HepG2 (cell line): ENCODE measurements around the gene EHBP1. TPM values are rescaled to one million over a fixed set of nuclear protein-coding genes. Genes with fewer than 3 reads are reported as not detected.

Experiments used
- ATAC-seq: fragments of 200-7000 bp; cut with Tn5 transposase; 3 replicates; pipeline ENCODE4 v1.9.1; 2020; ENCODE audit warnings: mild to moderate bottlenecking, moderate library complexity
- BruUV-seq: library from RNA; stranded (reverse); fragments of 400-500 nt; replicated peaks from 2 replicates; lab custom pipeline; 2021; lab: Mats Ljungman, UMichigan
- CTCF ChIA-PET: fragments of 300-600 bp; formaldehyde crosslinking; extraction: SDS; loops from one replicate; lab custom pipeline; 2021; ENCODE audit warnings: low total read pairs, inconsistent platforms, low intra/inter-chr PET ratio; lab: Yijun Ruan, JAX
- POLR2A ChIA-PET: fragments of 350-600 bp; sonication (Branson Sonifier 250); formaldehyde crosslinking; loops from one replicate; lab custom pipeline; 2020; ENCODE audit warnings: antibody characterized with exemption, inconsistent platforms; lab: Yijun Ruan, JAX
- DNase-seq: peaks from one replicate; pipeline ENCODE4 v3.0.0-alpha.2; 2015; ENCODE audit warnings: low spot score
- FAIRE-seq: peaks from 3 replicates; lab custom pipeline; 2011; peaks lifted over from hg19 to GRCh38; lab: Jason Lieb, UNC
- H2AFZ ChIP-seq: one replicate; pipeline ENCODE4 v1.6.1; 2011; ENCODE audit warnings: low read length, inconsistent platforms
- H3K27ac ChIP-seq: fragments of 300-600 bp; 3 replicates; pipeline ENCODE4 v1.8.0; 2011; ENCODE audit warnings: mixed run types, mild to moderate bottlenecking, mixed read lengths, low read length, inconsistent platforms; ENCODE audit not compliant: insufficient read depth; ENCODE audit errors: extremely low read length
- H3K27me3 ChIP-seq, 2 experiments: fragments of 200-600 bp in 1 of 2; 2 replicates in 1 of 2; 3 replicates in 1 of 2; pipeline versions ENCODE4 v1.6.0 to v1.8.0; 2011; ENCODE audit warnings: low read length in 2 of 2, mild to moderate bottlenecking in 2 of 2, moderate library complexity in 2 of 2, inconsistent platforms in 1 of 2; ENCODE audit not compliant: insufficient read depth in 2 of 2, control insufficient read depth in 1 of 2
- H3K36me3 ChIP-seq, 2 experiments: fragments of 200-600 bp in 1 of 2; replicated peaks in 1 of 2; 2 replicates in 1 of 2; 3 replicates in 1 of 2; pipeline versions ENCODE4 v1.5.1 to v1.8.0; 2011; ENCODE audit warnings: low read length in 2 of 2, inconsistent platforms in 1 of 2; ENCODE audit not compliant: insufficient read depth in 2 of 2, control insufficient read depth in 1 of 2
- H3K4me1 ChIP-seq: 2 replicates; pipeline ENCODE4 v1.5.1; 2012; ENCODE audit warnings: low read length, inconsistent platforms; ENCODE audit not compliant: insufficient read depth
- H3K4me2 ChIP-seq: 2 replicates; pipeline ENCODE4 v1.6.0; 2011; ENCODE audit warnings: low read depth, low read length, inconsistent platforms
- H3K4me3 ChIP-seq, 3 experiments: fragments of 200-600 bp in 1 of 3; sonication (generic), shearing (Covaris generic) in 1 of 3; replicated peaks in 1 of 3; 2 replicates each; pipeline ENCODE4 v1.5.1; 2011 to 2016; ENCODE audit warnings: low read length in 3 of 3, inconsistent platforms in 2 of 3, low read depth in 2 of 3, mild to moderate bottlenecking in 2 of 3, control low read depth in 1 of 3, mixed read lengths in 1 of 3; ENCODE audit not compliant: insufficient read depth in 1 of 3
- H3K79me2 ChIP-seq: one replicate; pipeline ENCODE4 v1.6.1; 2011; ENCODE audit warnings: low read length, inconsistent platforms; ENCODE audit not compliant: insufficient read depth
- H3K9ac ChIP-seq: 2 replicates; pipeline ENCODE4 v1.6.0; 2011; ENCODE audit warnings: mild to moderate bottlenecking, low read depth, low read length, inconsistent platforms; ENCODE audit not compliant: insufficient read depth
- H3K9me3 ChIP-seq: 2 replicates; pipeline ENCODE4 v1.5.1; 2012; ENCODE audit warnings: mild to moderate bottlenecking, low read length
- H4K20me1 ChIP-seq: 2 replicates; pipeline ENCODE4 v1.6.0; 2011; ENCODE audit warnings: inconsistent platforms, mild to moderate bottlenecking, low read length, moderate library complexity; ENCODE audit not compliant: insufficient read depth
- ARID3A ChIP-seq: IDR thresholded peaks from 2 replicates; pipeline ENCODE4 v1.6.1; 2012; ENCODE audit warnings: low read depth, low read length, improper control_type of control experiment
- ATAD3A ChIP-seq: sonication (generic); formaldehyde crosslinking; IDR thresholded peaks from 2 replicates; pipeline ENCODE4 v1.4.0; 2020; ENCODE audit warnings: missing genetic modification reagents
- FOXJ3 ChIP-seq: sonication (generic); formaldehyde crosslinking; IDR thresholded peaks from 2 replicates; pipeline ENCODE4 v1.4.0; 2020; ENCODE audit warnings: missing genetic modification reagents, mild to moderate bottlenecking, borderline replicate concordance
- GFI1 ChIP-seq: sonication (generic); formaldehyde crosslinking; IDR thresholded peaks from 2 replicates; pipeline ENCODE4 v1.5.0; 2020; ENCODE audit warnings: missing genetic modification reagents, mild to moderate bottlenecking, borderline replicate concordance
- HMG20A ChIP-seq: IDR thresholded peaks from 2 replicates; pipeline ENCODE4 v1.6.1; 2016; ENCODE audit warnings: borderline replicate concordance
- KLF12 ChIP-seq: sonication (generic); formaldehyde crosslinking; IDR thresholded peaks from 2 replicates; pipeline ENCODE4 v1.4.0; 2020; ENCODE audit warnings: missing genetic modification reagents, borderline replicate concordance
- MXD3 ChIP-seq: IDR thresholded peaks from 2 replicates; pipeline ENCODE4 v1.6.1; 2016; ENCODE audit warnings: mild to moderate bottlenecking, missing biosample characterization, missing genetic modification reagents
- RBM39 ChIP-seq: fragments of 200-400 bp; formaldehyde crosslinking; IDR thresholded peaks from one replicate; pipeline ENCODE4 v1.6.1; 2018; ENCODE audit warnings: antibody characterized with exemption, mild to moderate bottlenecking, low read depth, low read length; ENCODE audit not compliant: poor library complexity, severe bottlenecking
- SATB2 ChIP-seq: sonication (generic); formaldehyde crosslinking; IDR thresholded peaks from 2 replicates; pipeline ENCODE4 v1.5.0; 2020; ENCODE audit warnings: missing genetic modification reagents
- ZNF362 ChIP-seq: sonication (generic); formaldehyde crosslinking; IDR thresholded peaks from 2 replicates; pipeline ENCODE4 v1.4.0; 2020; ENCODE audit warnings: missing genetic modification reagents, mild to moderate bottlenecking, borderline replicate concordance
- ZNF383 ChIP-seq: sonication (generic); formaldehyde crosslinking; IDR thresholded peaks from 2 replicates; pipeline ENCODE4 v1.4.0; 2020; ENCODE audit warnings: missing genetic modification reagents, mild to moderate bottlenecking, borderline replicate concordance
- WGBS: methylation state at CpG from one replicate; pipeline ENCODE4 v1.1.6; 2017; ENCODE audit warnings: low lambda C conversion rate; 5-methylcytosine and 5-hydroxymethylcytosine counted together
- in situ Hi-C: cut with HindIII; loops from 2 replicates; pipeline ENCODE4 v1.10.0; 2017; ENCODE audit warnings: low pct_unique_long_range_greater_than_20kb; ENCODE audit not compliant: extremely low pct_ligation_motif_present
- intact Hi-C: fragments of 100-400 bp; cut with micrococcal nuclease; formaldehyde crosslinking; loops from one replicate; pipeline ENCODE4 v1.10.0; 2022; ENCODE audit not compliant: unreplicated experiment
- polyA plus RNA-seq, 8 experiments: library from polyadenylated mRNA; depleted of rRNA in 3 of 8; stranded (reverse) in 7 of 8; unstranded in 1 of 8; fragments of >200 nt; fragmentation: Illumina TruSeq in 4 of 8; extraction: Trizol in 4 of 8; gene quantifications; 2 replicates each; pipeline versions ENCODE4 v1.2.1 to v1.2.3, GENCODE V29; 2011 to 2016; ENCODE audit warnings: low read depth in 4 of 8, missing spikeins in 1 of 8, mixed read lengths in 1 of 8; ENCODE audit not compliant: insufficient read depth in 1 of 8
- total RNA-seq, 5 experiments: library from RNA; depleted of rRNA; stranded (reverse); fragments of >200 nt; fragmentation: Illumina TruSeq; extraction: Trizol; gene quantifications; 2 replicates each; pipeline ENCODE4 v1.2.3, GENCODE V29; 2016; ENCODE audit warnings: low read depth in 1 of 5
- TF ChIP-seq, protein P1 (sequence below): sonication (generic); formaldehyde crosslinking; IDR thresholded peaks from 2 replicates; pipeline ENCODE4 v1.5.1; 2020; ENCODE audit warnings: mild to moderate bottlenecking, missing genetic modification reagents, borderline replicate concordance
- TF ChIP-seq, protein P2 (sequence below): IDR thresholded peaks from 2 replicates; pipeline ENCODE4 v1.6.1; 2016; ENCODE audit warnings: low read depth
- TF ChIP-seq, protein P3 (sequence below): sonication (generic); formaldehyde crosslinking; IDR thresholded peaks from 2 replicates; pipeline ENCODE4 v1.5.1; 2020; ENCODE audit warnings: missing genetic modification reagents, mild to moderate bottlenecking, borderline replicate concordance

Gene EHBP1
- total and polyA plus RNA-seq, 2 of the 13 experiments (the other 11 are each of a cell fraction or from before 2014, with no cell fraction given): 93.5 to 146 TPM

GRCh38 chr2:62794791-62795190, 89.3 kb downstream of the EHBP1 start:
- no peak overlapping the region for H3K9ac ChIP-seq
- H2AFZ ChIP-seq: no peak overlapping the region
- no peak overlapping the region for H3K4me3 ChIP-seq
- FAIRE-seq (no peak), DNase-seq (peak; percentile 74), ATAC-seq (peak; percentile 45; the same call in 2 of the 3 replicates)
- no TSS peak for BruUV-seq
- CTCF ChIA-PET: no interaction called here
- H3K4me2 ChIP-seq: no peak overlapping the region
- no peak overlapping the region for H3K27ac ChIP-seq
- peaks cover 3 to 11% of the 10 kb centered on the region in 2 experiments; a peak in 4 of 5 replicates for H3K36me3 ChIP-seq
- intact Hi-C loops (no loop called here), in situ Hi-C loops (no loop called here)
- POLR2A ChIA-PET: no interaction called here
- H3K4me1 ChIP-seq: peaks cover 42% of the 10 kb centered on the region
- peaks cover 86% of the 10 kb centered on the region for H3K79me2 ChIP-seq
- 42% methylated on average over 2 of the region's 2 CpGs for WGBS
- peaks cover 37% of the 10 kb centered on the region; the same call in 1 of the 2 replicates for H4K20me1 ChIP-seq
- H3K27me3 ChIP-seq: no peaks in the 10 kb centered on the region
- H3K9me3 ChIP-seq: no peaks in the 10 kb centered on the region
- TF ChIP-seq, protein P1, sequence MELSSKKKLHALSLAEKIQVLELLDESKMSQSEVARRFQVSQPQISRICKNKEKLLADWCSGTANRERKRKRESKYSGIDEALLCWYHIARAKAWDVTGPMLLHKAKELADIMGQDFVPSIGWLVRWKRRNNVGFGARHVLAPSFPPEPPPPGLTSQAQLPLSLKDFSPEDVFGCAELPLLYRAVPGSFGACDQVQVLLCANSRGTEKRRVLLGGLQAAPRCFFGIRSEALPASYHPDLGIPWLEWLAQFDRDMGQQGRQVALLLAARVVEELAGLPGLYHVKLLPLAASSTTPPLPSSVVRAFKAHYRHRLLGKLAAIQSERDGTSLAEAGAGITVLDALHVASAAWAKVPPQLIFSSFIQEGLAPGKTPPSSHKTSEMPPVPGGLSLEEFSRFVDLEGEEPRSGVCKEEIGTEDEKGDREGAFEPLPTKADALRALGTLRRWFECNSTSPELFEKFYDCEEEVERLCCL (CRISPR knock-in tag): no peak
- 0 out of 2 replicates have a peak, but pooled peaks have one; percentile 20 for TF ChIP-seq FOXJ3 (CRISPR knock-in tag)
- TF ChIP-seq SATB2: no peak
- TF ChIP-seq MXD3 (CRISPR knock-in tag): no peak
- TF ChIP-seq, protein P2, sequence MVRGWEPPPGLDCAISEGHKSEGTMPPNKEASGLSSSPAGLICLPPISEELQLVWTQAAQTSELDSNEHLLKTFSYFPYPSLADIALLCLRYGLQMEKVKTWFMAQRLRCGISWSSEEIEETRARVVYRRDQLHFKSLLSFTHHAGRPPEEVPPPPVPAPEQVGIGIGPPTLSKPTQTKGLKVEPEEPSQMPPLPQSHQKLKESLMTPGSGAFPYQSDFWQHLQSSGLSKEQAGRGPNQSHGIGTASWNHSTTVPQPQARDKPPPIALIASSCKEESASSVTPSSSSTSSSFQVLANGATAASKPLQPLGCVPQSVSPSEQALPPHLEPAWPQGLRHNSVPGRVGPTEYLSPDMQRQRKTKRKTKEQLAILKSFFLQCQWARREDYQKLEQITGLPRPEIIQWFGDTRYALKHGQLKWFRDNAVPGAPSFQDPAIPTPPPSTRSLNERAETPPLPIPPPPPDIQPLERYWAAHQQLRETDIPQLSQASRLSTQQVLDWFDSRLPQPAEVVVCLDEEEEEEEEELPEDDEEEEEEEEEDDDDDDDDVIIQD (CRISPR knock-in tag): peak; percentile 41; the same call in 1 of the 2 replicates
- TF ChIP-seq ZNF383: no peak
- TF ChIP-seq ARID3A: peak; percentile 77
- TF ChIP-seq ATAD3A (CRISPR knock-in tag): no peak
- no peak for TF ChIP-seq GFI1 (CRISPR knock-in tag)
- no peak for TF ChIP-seq KLF12 (CRISPR knock-in tag)
- TF ChIP-seq HMG20A (CRISPR knock-in tag): peak; percentile 42; the same call in 1 of the 2 replicates
- TF ChIP-seq RBM39: no peak
- TF ChIP-seq, protein P3, sequence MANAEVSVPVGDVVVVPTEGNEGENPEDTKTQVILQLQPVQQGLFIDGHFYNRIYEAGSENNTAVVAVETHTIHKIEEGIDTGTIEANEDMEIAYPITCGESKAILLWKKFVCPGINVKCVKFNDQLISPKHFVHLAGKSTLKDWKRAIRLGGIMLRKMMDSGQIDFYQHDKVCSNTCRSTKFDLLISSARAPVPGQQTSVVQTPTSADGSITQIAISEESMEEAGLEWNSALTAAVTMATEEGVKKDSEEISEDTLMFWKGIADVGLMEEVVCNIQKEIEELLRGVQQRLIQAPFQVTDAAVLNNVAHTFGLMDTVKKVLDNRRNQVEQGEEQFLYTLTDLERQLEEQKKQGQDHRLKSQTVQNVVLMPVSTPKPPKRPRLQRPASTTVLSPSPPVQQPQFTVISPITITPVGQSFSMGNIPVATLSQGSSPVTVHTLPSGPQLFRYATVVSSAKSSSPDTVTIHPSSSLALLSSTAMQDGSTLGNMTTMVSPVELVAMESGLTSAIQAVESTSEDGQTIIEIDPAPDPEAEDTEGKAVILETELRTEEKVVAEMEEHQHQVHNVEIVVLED: no peak
- TF ChIP-seq ZNF362 (CRISPR knock-in tag): peak; percentile 79; the same call in 1 of the 2 replicates
